ENCODE results near the gene CHMP6. TPM values are rescaled to one million over a fixed set of nuclear protein-coding genes. Genes with fewer than 3 reads are reported as not detected.

The CHMP6 gene
- polyA plus RNA-seq, 1 donor from 2014 or later: 35.1 TPM

GRCh38 chr17:81002013-81002384, 10.4 kb downstream of the CHMP6 start:
- Histone ChIP-seq H3K4me2 (ENCODE audit: low read length) (no peak overlapping the region), H3K27me3 (ENCODE audit: insufficient read depth, low read depth, low read length) (peaks cover 3% of the 10 kb centered on the region), H2AFZ (ENCODE audit: low read depth, low read length) (no peak overlapping the region), H3K9ac (ENCODE audit: low read length) (no peak overlapping the region), H3F3A (ENCODE audit: insufficient read depth, low read length, poor library complexity, severe bottlenecking) (no peaks in the 10 kb centered on the region), H3K9me3 (ENCODE audit: low read length) (no peaks in the 10 kb centered on the region), H3K9me2 (ENCODE audit: insufficient read depth, low read length) (no peaks in the 10 kb centered on the region), H3K36me3 (ENCODE audit: insufficient read depth, low read length) (no peaks in the 10 kb centered on the region), H3K79me2 (replicated peaks; ENCODE audit: insufficient read depth, low read length) (no peaks in the 10 kb centered on the region), H3K27ac (ENCODE audit: low read length) (no peak overlapping the region), H4K20me1 (ENCODE audit: insufficient read depth) (no peaks in the 10 kb centered on the region), H3K4me3 (ENCODE audit: low read length) (no peak overlapping the region)
- TF ChIP-seq EZH2 (IDR thresholded peaks at IDR 0.05; ENCODE audit: borderline replicate concordance, insufficient read depth, low read length, poor library complexity, severe bottlenecking) (no peak), CTCF (IDR thresholded peaks at IDR 0.05; ENCODE audit: poor library complexity, severe bottlenecking) (no peak), TAF1 (IDR thresholded peaks at IDR 0.05; ENCODE audit: low read depth) (no peak), POLR2AphosphoS5 (IDR thresholded peaks at IDR 0.05) (no peak), EP300 (conservative IDR thresholded peaks at IDR 0.05; ENCODE audit: poor library complexity, severe bottlenecking) (no peak), MXI1 (conservative IDR thresholded peaks at IDR 0.05; ENCODE audit: poor library complexity, severe bottlenecking) (no peak), REST (IDR thresholded peaks at IDR 0.05; ENCODE audit: borderline replicate concordance) (no peak), SMC3 (conservative IDR thresholded peaks at IDR 0.05; ENCODE audit: poor library complexity) (no peak), RAD21 (conservative IDR thresholded peaks at IDR 0.05) (no peak)

GRCh38 chr17:81002409-81003361, 11.0 kb downstream of the CHMP6 start:
- Histone ChIP-seq H3K27ac (ENCODE audit: low read length) (no peak overlapping the region), H4K20me1 (ENCODE audit: insufficient read depth) (no peaks in the 10 kb centered on the region), H3K9me2 (ENCODE audit: insufficient read depth, low read length) (no peaks in the 10 kb centered on the region), H3K4me3 (ENCODE audit: low read length) (no peak overlapping the region), H3F3A (ENCODE audit: insufficient read depth, low read length, poor library complexity, severe bottlenecking) (no peaks in the 10 kb centered on the region), H3K27me3 (ENCODE audit: insufficient read depth, low read depth, low read length) (peaks cover 3% of the 10 kb centered on the region), H3K36me3 (ENCODE audit: insufficient read depth, low read length) (no peaks in the 10 kb centered on the region), H3K4me2 (ENCODE audit: low read length) (no peak overlapping the region), H3K79me2 (replicated peaks; ENCODE audit: insufficient read depth, low read length) (no peaks in the 10 kb centered on the region), H2AFZ (ENCODE audit: low read depth, low read length) (no peak overlapping the region), H3K9ac (ENCODE audit: low read length) (no peak overlapping the region), H3K9me3 (ENCODE audit: low read length) (no peaks in the 10 kb centered on the region)
- no peak for TF ChIP-seq SMC3 (conservative IDR thresholded peaks at IDR 0.05; ENCODE audit: poor library complexity)
- no peak for TF ChIP-seq POLR2AphosphoS5 (IDR thresholded peaks at IDR 0.05)
- no peak for TF ChIP-seq MXI1 (conservative IDR thresholded peaks at IDR 0.05; ENCODE audit: poor library complexity, severe bottlenecking)
- no peak for TF ChIP-seq TAF1 (IDR thresholded peaks at IDR 0.05; ENCODE audit: low read depth)
- no peak for TF ChIP-seq EP300 (conservative IDR thresholded peaks at IDR 0.05; ENCODE audit: poor library complexity, severe bottlenecking)
- TF ChIP-seq CTCF (IDR thresholded peaks at IDR 0.05; ENCODE audit: poor library complexity, severe bottlenecking): no peak
- TF ChIP-seq EZH2 (IDR thresholded peaks at IDR 0.05; ENCODE audit: borderline replicate concordance, insufficient read depth, low read length, poor library complexity, severe bottlenecking): no peak
- TF ChIP-seq RAD21 (conservative IDR thresholded peaks at IDR 0.05): no peak
- TF ChIP-seq REST (IDR thresholded peaks at IDR 0.05; ENCODE audit: borderline replicate concordance): no peak

Data from neural cell (in vitro differentiated cells).